Inferior parietal cortex (tissue), 1 donor: Measurements from ENCODE around the gene PLXNC1.

Source experiments
- DNase-seq: peaks from one replicate; pipeline ENCODE4 v3.0.0-alpha.2; 2016; ENCODE audit errors: extremely low spot score

Gene PLXNC1

GRCh38 chr12:94147991-94148738 is at the start of gene PLXNC1:
Gene PLXNC1, plus strand, starts transcription at chr12:94148577. Its CDS starts 395 bp downstream, at chr12:94148972.
- no peak for DNase-seq

GRCh38 chr12:94099191-94099590 is 49.2 kb upstream of the PLXNC1 start:
- DNase-seq = no peak

DNA sequence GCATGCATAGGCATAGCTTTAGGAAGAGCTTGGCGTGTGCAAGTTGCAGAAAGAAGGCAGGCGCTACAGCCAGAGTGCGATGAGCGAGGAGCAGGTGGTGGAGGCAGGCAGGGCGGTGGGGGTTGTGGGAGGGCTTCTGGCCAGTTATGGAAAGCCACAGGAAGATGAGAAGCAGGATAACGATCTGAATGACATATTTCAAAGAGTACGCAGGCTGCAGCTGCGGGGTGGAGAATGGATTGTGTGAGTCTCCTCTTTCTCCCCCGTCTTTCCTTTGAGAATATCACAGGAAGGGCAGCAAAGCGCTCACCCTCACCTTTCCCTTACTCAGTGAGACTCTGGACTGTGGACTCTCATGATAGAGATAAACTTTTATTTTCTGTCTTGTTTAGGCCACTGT is 48.7 kb upstream of the PLXNC1 start:
- no peak for DNase-seq

- no peak for DNase-seq
These were observed 48.2 kb upstream of the PLXNC1 start for GRCh38 chr12:94100211-94100627.

- DNase-seq = peak; percentile 76
These were observed 47.2 kb upstream of the PLXNC1 start for GRCh38 chr12:94100990-94101737.

- peak; percentile 89 for DNase-seq
These were observed 46.4 kb upstream of the PLXNC1 start for GRCh38 chr12:94101738-94102660.

GRCh38 chr12:94103986-94104385 is 44.4 kb upstream of the PLXNC1 start:
- no peak for DNase-seq

GRCh38 chr12:94107910-94108309 is 40.5 kb upstream of the PLXNC1 start:
- no peak for DNase-seq

GRCh38 chr12:94109160-94109559 is 39.2 kb upstream of the PLXNC1 start:
- no peak for DNase-seq

DNA sequence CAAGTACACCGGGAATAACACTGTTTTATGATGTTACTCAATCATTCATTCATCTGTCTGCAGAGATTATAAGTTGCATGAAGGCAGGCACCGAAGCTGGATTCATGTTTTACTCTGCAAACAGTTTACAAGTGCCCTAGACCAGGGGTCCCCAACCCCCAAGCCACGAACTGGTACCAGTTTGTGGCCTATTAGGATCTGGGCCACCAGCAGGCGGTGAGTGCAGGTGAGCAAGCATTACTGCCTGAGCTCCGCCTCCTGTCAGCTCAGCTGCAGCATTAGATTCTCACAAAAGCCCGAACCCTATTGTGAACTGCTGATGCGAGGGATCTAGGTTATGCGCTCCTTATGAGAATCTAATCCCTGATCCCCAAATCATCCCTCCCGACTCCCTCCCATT is 38.1 kb upstream of the PLXNC1 start:
- no peak for DNase-seq

DNA sequence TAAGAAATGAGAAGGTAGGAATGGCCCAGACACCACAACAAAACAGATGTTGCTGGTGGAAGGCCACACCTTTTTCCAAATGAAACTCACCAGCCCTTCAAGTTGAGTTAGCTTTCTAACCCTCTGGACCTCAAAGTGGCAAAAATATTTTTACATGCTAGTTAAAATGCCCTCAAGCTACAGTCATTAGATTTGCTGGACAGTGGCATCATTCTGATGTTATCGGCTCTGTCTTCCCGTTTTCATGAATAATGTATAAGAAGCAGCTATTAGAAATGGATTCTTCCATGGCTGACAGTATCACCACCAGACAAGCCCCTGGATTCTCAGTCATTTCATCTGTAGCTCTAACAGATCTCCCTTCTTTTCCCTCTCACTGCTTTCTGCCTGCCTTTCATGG is 37.1 kb upstream of the PLXNC1 start:
- DNase-seq = no peak

DNA sequence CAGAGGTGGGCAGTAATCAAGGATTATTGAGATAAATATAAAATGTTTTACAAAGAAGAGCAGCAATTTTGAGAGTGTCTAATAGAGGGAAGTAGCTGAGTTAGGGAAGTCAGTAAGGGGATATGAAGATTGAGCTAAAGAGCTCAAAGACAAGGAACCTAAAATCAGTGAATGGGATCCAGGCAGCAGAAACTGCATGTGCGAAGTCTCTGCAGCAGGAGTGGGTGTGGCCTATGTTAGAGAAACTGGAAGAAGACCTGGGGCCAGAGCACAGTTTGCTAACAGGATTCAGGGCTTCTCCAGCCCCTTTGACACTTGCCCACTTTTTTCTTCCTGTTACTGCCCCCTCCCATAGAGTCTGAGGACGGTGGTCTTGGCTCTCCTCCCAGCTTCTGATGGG is 36.3 kb upstream of the PLXNC1 start:
- DNase-seq = no peak

DNA sequence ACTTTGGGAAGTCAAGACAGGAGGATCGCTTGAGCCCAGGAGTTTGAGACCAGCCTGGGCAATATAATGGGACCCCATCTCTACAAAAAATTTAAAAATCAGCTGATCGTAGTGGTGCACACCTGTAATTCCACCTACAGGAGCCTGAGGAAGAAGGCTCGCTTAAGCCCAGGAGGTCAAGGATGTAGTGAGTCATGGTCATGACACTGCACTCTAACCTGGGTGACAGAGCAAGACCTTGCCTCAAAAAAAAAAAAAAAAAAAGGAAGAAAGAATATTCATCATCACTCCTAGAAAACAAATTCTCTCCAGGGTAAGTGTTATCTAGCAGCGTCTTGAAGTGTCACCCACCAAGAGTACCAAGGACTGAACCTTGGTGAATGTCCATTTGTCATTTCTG is 34.2 kb upstream of the PLXNC1 start:
- DNase-seq = no peak

DNA sequence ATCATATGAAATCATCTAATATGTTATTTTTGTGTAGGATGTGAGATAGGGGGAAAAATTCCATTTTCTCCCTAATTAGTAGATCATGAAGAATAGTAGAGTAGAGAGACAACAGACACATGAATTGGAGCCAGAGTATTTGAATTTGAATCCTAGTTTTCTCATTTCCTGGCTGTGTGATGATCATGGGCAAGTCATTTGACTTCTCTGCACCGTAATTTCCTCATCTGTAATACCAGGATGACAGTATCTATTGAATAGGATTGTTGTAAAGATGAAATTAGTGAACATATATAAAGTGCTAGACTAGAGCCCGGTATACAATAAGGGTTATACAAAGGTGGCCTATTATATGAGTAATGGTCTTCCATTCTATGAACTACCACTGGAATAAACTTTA is 32.2 kb upstream of the PLXNC1 start:
- DNase-seq = no peak

DNA sequence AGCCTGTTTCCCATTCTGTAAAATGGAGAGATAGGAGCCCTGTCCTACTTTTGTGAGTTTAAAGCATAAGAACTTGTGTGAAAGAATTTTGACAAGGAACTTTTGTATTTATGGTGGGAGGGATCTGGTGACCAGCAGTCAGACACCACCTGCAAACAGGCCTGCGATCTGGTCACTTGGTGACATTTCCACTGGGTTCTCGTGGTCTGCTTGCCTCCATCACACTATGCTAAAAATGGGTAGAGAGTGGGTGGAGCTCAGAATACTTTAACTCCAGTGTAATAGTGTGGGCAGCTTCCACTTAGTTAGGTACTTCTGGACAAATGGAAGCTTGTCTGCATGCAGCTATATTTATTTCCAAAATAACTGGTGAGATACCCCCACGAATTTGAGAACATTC is 26.5 kb upstream of the PLXNC1 start:
- DNase-seq = no peak

DNA sequence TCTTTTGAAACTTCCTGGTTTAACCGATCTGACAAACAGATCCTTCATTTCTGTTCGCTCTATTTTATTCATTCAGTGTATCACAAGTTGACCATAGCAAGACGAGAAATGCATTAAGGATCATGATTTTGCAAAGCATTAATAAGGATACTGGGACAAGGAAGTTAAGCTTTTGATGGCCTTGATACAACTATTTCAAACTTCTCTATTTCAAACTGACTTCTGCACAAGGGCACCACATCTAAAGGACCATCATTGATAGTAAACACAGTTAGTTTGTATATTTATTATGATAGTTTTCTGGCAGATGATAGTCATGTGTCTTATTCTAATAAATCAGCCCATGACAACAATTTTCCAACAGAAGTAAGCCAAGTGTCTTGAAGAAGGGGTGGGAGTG is 25.8 kb upstream of the PLXNC1 start:
- DNase-seq = no peak

- DNase-seq = no peak
These were observed 25.2 kb upstream of the PLXNC1 start for GRCh38 chr12:94123127-94123526.

- no peak for DNase-seq
These were observed 22.3 kb upstream of the PLXNC1 start for GRCh38 chr12:94126067-94126466.

DNA sequence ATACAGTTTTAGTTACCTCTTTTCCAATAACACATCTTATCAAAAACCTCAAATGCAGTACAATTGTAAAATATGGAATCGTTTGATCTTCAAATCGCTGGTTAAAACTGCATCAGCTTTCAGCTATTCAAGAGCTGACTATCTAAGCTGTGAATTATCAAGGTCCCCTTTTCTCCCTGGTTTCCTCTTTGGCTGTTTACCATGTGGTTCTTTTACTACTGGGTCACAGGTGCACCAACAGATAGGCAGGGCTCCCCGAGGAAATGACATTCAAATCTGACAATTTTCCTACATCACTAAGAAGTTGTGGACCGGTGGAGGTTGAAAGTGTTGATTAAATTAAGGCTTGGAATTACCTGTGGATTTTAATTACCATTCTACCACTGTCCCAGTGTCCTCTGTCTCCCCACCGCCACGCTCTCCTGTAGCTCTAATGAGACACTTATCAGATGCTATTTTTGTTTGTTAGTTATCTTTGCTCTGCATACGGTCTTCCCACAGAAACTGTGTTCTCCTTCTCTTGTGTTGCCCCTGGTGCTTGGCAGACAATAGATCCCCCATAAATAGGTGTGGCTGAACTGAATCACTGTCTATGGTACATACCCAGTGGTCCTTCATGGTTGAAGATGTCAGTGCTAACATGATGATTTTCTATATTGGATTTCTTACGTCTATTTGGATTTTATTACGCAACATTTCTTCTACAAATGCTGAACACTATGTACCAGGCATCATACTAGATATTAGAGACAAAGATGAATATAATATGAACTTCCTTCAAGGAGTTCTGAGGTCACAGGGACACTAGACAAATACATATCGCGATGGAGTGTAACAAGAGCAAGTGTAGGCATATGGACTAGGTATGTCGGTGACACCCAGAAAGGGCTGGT is 20.9 kb upstream of the PLXNC1 start:
- DNase-seq = no peak

DNA sequence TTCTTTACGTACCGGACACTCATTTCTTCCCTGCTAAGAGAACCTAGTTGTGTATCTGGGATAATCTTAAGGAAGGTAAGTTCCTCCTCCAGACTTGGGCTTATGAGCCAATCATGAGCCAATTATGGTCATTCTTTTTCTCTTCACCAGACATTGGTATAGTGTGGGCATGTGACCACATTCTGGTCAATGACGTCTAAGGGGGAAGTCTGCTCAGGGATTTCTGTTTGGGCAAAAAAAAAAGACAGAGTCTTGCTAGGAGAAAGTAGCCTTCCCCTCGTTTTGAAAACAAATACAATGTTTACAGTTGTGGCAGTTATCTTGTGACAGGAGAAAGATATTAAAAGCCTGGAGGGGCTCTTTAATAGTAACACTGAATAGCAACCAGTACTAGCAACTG is 20.1 kb upstream of the PLXNC1 start:
- DNase-seq = no peak
